ENCODE results near the gene ZHX3.

Gene ZHX3

GRCh38 chr20:41344938-41345728, 27.6 kb upstream of the ZHX3 start:
- Mint-ChIP-seq H3K9me3 (no peaks in the 10 kb centered on the region), H3K27me3 (peaks cover under 1% of the 10 kb centered on the region), H3K4me1 (peaks cover 5% of the 10 kb centered on the region), H3K27ac (no peak overlapping the region), H3K4me3 (no peak overlapping the region)
- DNase-seq (no peak), ATAC-seq (no peak)

- no peaks in the 10 kb centered on the region for H3K9me3 Mint-ChIP-seq
- ATAC-seq: no peak
- peaks cover 7% of the 10 kb centered on the region for H3K27me3 Mint-ChIP-seq
- H3K27ac Mint-ChIP-seq: no peak overlapping the region
- no peak overlapping the region for H3K4me3 Mint-ChIP-seq
- peaks cover 11% of the 10 kb centered on the region for H3K4me1 Mint-ChIP-seq
- DNase-seq: no peak
These were observed 26.9 kb upstream of the ZHX3 start for GRCh38 chr20:41344477-41344876.

GRCh38 chr20:41342474-41343464, 25.2 kb upstream of the ZHX3 start:
- Mint-ChIP-seq H3K4me1 (peaks cover 13% of the 10 kb centered on the region), H3K9me3 (no peaks in the 10 kb centered on the region), H3K4me3 (no peak overlapping the region), H3K27ac (peak overlapping the region in 1 of 2 donors; percentile 43), H3K27me3 (peaks cover 10% of the 10 kb centered on the region)
- DNase-seq (no peak), ATAC-seq (no peak)

- DNase-seq: peak; percentile 33 to 51
- peak; percentile 72 for ATAC-seq
- Mint-ChIP-seq H3K9me3 (no peaks in the 10 kb centered on the region), H3K27me3 (peaks cover 21% of the 10 kb centered on the region), H3K4me1 (peaks cover 13% of the 10 kb centered on the region), H3K4me3 (peak within 1 kb of the TSS; percentile 80 to 92), H3K27ac (peak within 1 kb of the TSS; percentile 27 to 38)
These were observed 23.0 kb upstream of the ZHX3 start, which contains the start of gene LPIN3 for GRCh38 chr20:41340327-41341055. LPIN3 (plus strand) TSS chr20:41340821; CDS start chr20:41345804, 4,983 bp downstream.

- H3K4me3 Mint-ChIP-seq: peak overlapping the region; percentile 80 to 92
- peaks cover 26% of the 10 kb centered on the region for H3K27me3 Mint-ChIP-seq
- peak overlapping the region in 1 of 2 donors; percentile 38 for H3K27ac Mint-ChIP-seq
- ATAC-seq (peak; percentile 90), DNase-seq (peak; percentile 84 to 86)
- H3K9me3 Mint-ChIP-seq: no peaks in the 10 kb centered on the region
- peaks cover 13% of the 10 kb centered on the region for H3K4me1 Mint-ChIP-seq
These were observed 22.4 kb upstream of the ZHX3 start for GRCh38 chr20:41339957-41340326.

GRCh38 chr20:41336711-41337492, 19.4 kb upstream of the ZHX3 start:
- H3K9me3 Mint-ChIP-seq: no peaks in the 10 kb centered on the region
- ATAC-seq (no peak), DNase-seq (no peak)
- H3K4me1 Mint-ChIP-seq: peaks cover 13% of the 10 kb centered on the region
- no peak overlapping the region for H3K27ac Mint-ChIP-seq
- H3K4me3 Mint-ChIP-seq: no peak overlapping the region
- H3K27me3 Mint-ChIP-seq: peaks cover 26% of the 10 kb centered on the region

GRCh38 chr20:41335591-41335990, 18.1 kb upstream of the ZHX3 start:
- no peak overlapping the region for H3K4me3 Mint-ChIP-seq
- H3K27ac Mint-ChIP-seq: peak overlapping the region in 1 of 2 donors; percentile 3
- DNase-seq (no peak), ATAC-seq (no peak)
- H3K4me1 Mint-ChIP-seq: peaks cover 13% of the 10 kb centered on the region
- H3K27me3 Mint-ChIP-seq: peaks cover 26% of the 10 kb centered on the region
- no peaks in the 10 kb centered on the region for H3K9me3 Mint-ChIP-seq

- ATAC-seq: no peak
- Mint-ChIP-seq H3K9me3 (no peaks in the 10 kb centered on the region), H3K4me3 (no peak overlapping the region), H3K4me1 (peaks cover 10% of the 10 kb centered on the region), H3K27ac (no peak overlapping the region), H3K27me3 (peaks cover 22% of the 10 kb centered on the region)
- DNase-seq: no peak
These were observed 17.2 kb upstream of the ZHX3 start for GRCh38 chr20:41334443-41335421.

- Mint-ChIP-seq H3K27ac (no peak overlapping the region), H3K4me3 (no peak overlapping the region), H3K9me3 (no peaks in the 10 kb centered on the region), H3K27me3 (peaks cover 15% of the 10 kb centered on the region), H3K4me1 (peaks cover 12% of the 10 kb centered on the region)
- no peak for DNase-seq
- no peak for ATAC-seq
These were observed 16.5 kb upstream of the ZHX3 start for GRCh38 chr20:41334036-41334435.

- DNase-seq (no peak), ATAC-seq (no peak)
- H3K9me3 Mint-ChIP-seq: no peaks in the 10 kb centered on the region
- no peak overlapping the region for H3K4me3 Mint-ChIP-seq
- H3K27ac Mint-ChIP-seq: no peak overlapping the region
- peaks cover 13% of the 10 kb centered on the region for H3K27me3 Mint-ChIP-seq
- H3K4me1 Mint-ChIP-seq: peaks cover 14% of the 10 kb centered on the region
These were observed 14.2 kb upstream of the ZHX3 start for GRCh38 chr20:41331731-41332130.

GRCh38 chr20:41330941-41331340, 13.4 kb upstream of the ZHX3 start:
- H3K4me1 Mint-ChIP-seq: peaks cover 14% of the 10 kb centered on the region
- H3K27me3 Mint-ChIP-seq: peaks cover 8% of the 10 kb centered on the region
- H3K9me3 Mint-ChIP-seq: no peaks in the 10 kb centered on the region
- DNase-seq (no peak), ATAC-seq (no peak)
- H3K27ac Mint-ChIP-seq: no peak overlapping the region
- no peak overlapping the region for H3K4me3 Mint-ChIP-seq

- H3K9me3 Mint-ChIP-seq: no peaks in the 10 kb centered on the region
- no peak overlapping the region for H3K4me3 Mint-ChIP-seq
- DNase-seq (no peak), ATAC-seq (no peak)
- no peak overlapping the region for H3K27ac Mint-ChIP-seq
- peaks cover 3% of the 10 kb centered on the region for H3K27me3 Mint-ChIP-seq
- H3K4me1 Mint-ChIP-seq: peaks cover 14% of the 10 kb centered on the region
These were observed 12.8 kb upstream of the ZHX3 start for GRCh38 chr20:41330343-41330720.

- peaks cover 14% of the 10 kb centered on the region for H3K4me1 Mint-ChIP-seq
- peak; percentile 42 to 67 for DNase-seq
- no peaks in the 10 kb centered on the region for H3K27me3 Mint-ChIP-seq
- peak; percentile 100 for ATAC-seq
- H3K4me3 Mint-ChIP-seq: peak overlapping the region; percentile 22 to 28
- H3K27ac Mint-ChIP-seq: peak overlapping the region in 1 of 2 donors; percentile 55
- H3K9me3 Mint-ChIP-seq: no peaks in the 10 kb centered on the region
These were observed 12.2 kb upstream of the ZHX3 start for GRCh38 chr20:41329435-41330342.

Measured in stimulated activated naive CD8-positive, alpha-beta T cell treated with anti-CD3 and anti-CD28 coated beads, Interleukin-15, amount 100 ng/mL, for 72 hours (primary cell).